OCI-M2 (cell line): Measurements from ENCODE around the gene NTM.

Experiments used
- DNase-seq: peaks from one replicate; lab custom pipeline; 2025; ENCODE audit not compliant: unreplicated experiment; lab: John Stamatoyannopoulos, UW

The NTM gene

GRCh38 chr11:131460931-131461330 is 90.5 kb downstream of the NTM start:
- no peak for DNase-seq

- DNase-seq = no peak
Measured at GRCh38 chr11:131462622-131463021, 92.2 kb downstream of the NTM start.

GRCh38 chr11:131463162-131463561 is 92.7 kb downstream of the NTM start:
- DNase-seq = no peak

GRCh38 chr11:131463649-131464425 is 93.4 kb downstream of the NTM start:
- DNase-seq = no peak

- DNase-seq = no peak
Measured at GRCh38 chr11:131464461-131464860, 94.0 kb downstream of the NTM start.

- DNase-seq = no peak
Measured at GRCh38 chr11:131465039-131465438, 94.6 kb downstream of the NTM start.

GRCh38 chr11:131465746-131466145 is 95.3 kb downstream of the NTM start:
- no peak for DNase-seq

- no peak for DNase-seq
Measured at GRCh38 chr11:131467645-131468394, 97.4 kb downstream of the NTM start.

GRCh38 chr11:131468565-131468964 is 98.2 kb downstream of the NTM start:
- no peak for DNase-seq

GRCh38 chr11:131470216-131470925 is 100.0 kb downstream of the NTM start:
- DNase-seq = no peak

DNA sequence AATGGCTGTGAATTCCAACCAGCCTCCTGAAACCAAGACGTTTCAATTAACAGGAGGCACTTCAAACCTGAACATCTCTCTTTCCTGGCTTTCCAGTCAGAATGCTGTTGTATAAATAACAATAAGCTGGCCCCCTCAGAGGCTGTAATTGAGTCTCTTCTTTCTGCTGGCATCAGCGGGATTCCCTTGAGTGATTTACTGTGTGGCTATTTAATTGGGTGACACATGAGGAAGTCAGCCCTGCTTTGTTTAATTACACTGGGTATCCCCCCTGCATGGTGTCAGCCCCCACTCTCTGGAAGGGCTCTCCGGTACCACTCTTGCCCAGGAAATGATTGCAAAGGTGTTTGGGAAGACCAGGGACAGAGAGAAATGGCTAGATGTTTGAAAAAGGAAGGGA is 101.6 kb downstream of the NTM start:
- DNase-seq = no peak

- no peak for DNase-seq
Measured at GRCh38 chr11:131474947-131475346, 104.5 kb downstream of the NTM start.

DNA sequence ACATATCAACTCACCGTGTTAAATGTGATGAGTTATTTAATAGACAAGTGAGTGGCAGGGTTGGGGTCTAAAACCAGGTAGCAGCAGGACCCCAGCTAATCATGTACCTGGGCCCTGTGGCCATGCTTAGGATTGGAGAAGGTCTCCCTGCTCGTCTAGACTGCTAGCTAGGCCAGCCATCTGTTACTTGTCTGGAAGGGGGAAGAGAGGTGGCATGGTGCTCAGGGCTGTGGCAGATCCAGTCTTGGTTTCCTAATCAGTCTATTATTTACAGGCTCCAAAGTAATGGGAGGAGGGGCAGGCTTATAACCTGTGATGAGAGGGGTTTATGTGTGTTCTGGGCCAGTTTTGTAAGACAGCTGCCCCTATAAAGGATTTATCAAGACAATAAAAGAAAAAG is 105.9 kb downstream of the NTM start:
- DNase-seq = no peak

DNA sequence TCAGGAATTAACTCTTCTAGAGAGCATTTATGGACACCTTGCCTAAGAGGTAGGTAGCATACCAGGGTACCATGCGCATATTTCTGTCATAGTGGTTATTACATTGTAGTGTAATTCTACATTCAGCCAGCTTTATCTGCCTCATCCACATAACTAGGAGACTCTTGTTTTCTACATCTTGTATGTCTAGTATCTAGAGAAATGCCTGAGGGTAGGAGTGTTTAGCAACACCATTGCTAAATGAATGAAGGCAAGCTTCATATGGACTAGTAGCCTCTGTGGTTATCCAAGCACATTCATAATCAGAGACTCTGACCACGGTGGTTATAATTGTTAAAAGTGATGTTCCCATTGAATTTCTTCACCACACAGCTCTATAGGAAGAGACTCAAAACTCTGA is 107.9 kb downstream of the NTM start:
- no peak for DNase-seq

GRCh38 chr11:131481303-131481702 is 110.9 kb downstream of the NTM start:
- DNase-seq = no peak

DNA sequence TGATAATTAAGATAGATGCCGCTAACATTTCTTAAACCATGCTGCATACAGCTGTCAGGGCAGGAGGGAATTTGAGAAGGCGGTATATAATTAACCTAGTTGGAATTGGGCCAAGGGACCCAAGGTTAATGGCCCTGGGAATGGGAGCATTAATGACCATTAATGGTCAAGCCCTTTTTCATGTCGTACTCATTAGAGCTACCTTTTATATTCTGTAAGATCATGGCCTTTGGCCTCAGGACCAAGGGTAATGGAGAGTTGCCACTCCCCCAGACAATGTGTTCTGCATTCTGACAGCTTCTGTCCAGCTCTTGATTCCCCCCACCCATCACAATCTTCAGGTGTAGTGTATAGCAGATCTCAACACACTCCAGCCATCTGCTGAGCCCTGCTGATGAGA is 111.6 kb downstream of the NTM start:
- no peak for DNase-seq

- DNase-seq = no peak
Measured at GRCh38 chr11:131483453-131483852, 113.0 kb downstream of the NTM start.

DNA sequence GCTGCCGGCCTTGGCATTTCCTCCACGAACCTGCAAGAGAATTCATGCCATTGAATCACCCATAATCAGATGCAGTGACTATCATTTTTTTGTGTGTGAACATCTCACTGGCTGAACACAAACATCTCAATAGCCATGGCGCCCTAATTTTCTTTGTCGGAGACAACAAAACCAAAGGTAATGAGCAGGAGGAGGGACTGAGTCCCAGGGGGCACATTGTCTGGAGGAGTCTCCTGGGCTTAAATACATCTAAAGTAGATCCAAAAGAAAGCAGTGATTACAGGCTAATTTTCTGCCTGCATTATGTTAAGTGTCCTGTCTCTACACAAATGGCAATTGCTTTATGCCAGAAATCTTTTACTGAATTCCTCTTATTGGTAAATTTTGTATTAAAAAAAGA is 113.5 kb downstream of the NTM start:
- DNase-seq = no peak

GRCh38 chr11:131486100-131486499 is 115.7 kb downstream of the NTM start:
- no peak for DNase-seq

- no peak for DNase-seq
Measured at GRCh38 chr11:131486937-131487635, 116.7 kb downstream of the NTM start.

DNA sequence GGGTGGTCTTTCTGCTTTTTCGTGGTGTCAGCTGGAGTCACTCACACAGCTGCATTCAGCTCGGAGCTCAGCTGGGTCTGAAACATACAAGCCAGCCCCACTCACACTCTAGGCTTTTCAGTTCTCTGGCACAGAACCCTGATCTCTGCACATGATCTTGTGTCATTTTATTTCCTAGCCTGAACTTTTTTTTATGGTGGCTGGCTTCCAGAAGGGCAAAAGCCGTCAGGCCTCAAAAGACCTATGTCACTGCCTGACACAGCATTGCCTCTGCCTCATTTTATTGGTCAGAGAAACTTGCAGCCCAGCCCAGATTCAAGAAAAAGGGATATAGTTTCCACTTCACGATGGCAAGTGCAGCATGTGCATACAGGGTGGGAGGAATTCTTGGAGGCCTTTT is 117.8 kb downstream of the NTM start:
- no peak for DNase-seq
